ENCODE data around the gene EYA3.

DNA sequence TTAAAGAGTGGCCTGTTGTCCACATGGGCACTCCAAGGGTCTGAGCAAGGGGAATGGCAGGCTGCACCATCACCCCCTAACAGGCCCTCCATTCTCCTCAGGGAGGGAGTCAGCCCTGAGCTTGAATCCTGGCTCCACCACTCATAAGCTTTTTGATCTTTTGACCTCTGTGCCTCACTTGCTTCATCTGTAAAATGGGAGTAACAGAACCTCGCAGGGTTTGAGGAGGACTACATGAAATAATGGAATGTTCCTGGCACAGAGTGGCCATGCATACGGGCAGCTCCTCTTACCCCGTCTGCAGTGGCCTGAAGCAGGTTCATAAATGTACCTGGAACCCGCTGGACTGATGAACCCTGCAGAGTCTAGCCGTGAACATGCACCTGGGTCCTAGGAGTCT is 130.8 kb downstream of the EYA3 start:
- TF ChIP-seq HDAC6 (IDR thresholded peaks at IDR 0.05; ENCODE audit: unreplicated experiment): no peak
- TF ChIP-seq BHLHE40 (IDR thresholded peaks at IDR 0.05; ENCODE audit: borderline replicate concordance in 1 of 2, low read depth in 2 of 2, low read length in 1 of 2): no peak
- no peak for TF ChIP-seq TAF1 (IDR thresholded peaks at IDR 0.05; ENCODE audit: borderline replicate concordance, low read depth, low read length)
- no peak for TF ChIP-seq ZNF274 (IDR thresholded peaks at IDR 0.05; ENCODE audit: insufficient read depth, insufficient read length)
- no peak for TF ChIP-seq ASH2L (IDR thresholded peaks at IDR 0.05; ENCODE audit: borderline replicate concordance, low read depth)
- no peak for TF ChIP-seq CTCF (IDR thresholded peaks at IDR 0.05 in 2 of 3, conservative IDR thresholded peaks at IDR 0.05 in 1 of 3; ENCODE audit: control insufficient read depth in 2 of 3, extremely low read depth in 1 of 3, insufficient read depth in 1 of 3, low read depth in 3 of 3, low read length in 3 of 3)
